Subcutaneous adipose tissue (tissue), 4 donors: ENCODE data around the gene ZKSCAN7. TPM values are rescaled to one million over a fixed set of nuclear protein-coding genes. Genes with fewer than 3 reads are reported as not detected.

ENCODE experiments used
- CTCF ChIP-seq: fragments of 450-650 bp; IDR thresholded peaks from one replicate; pipeline ENCODE4 v1.5.1; 2016; ENCODE audit warnings: low read depth, mild to moderate bottlenecking, control low read depth, antibody characterized with exemption, moderate library complexity
- total RNA-seq, 4 donors: library from RNA; depleted of rRNA; stranded (reverse); fragments of >200 nt; gene quantifications; one replicate each; pipeline ENCODE4 v1.1.0, GENCODE V29; 2016

ZKSCAN7 gene
- total RNA-seq, 4 donors from 2014 or later, result 2.6 to 4.1 (median 3.4) TPM

GRCh38 chr3:44535364-44535763, 19.6 kb upstream of the ZKSCAN7 start:
- no peak for TF ChIP-seq CTCF

GRCh38 chr3:44555723-44556122, 730 bp downstream of the ZKSCAN7 start:
- TF ChIP-seq CTCF, result no peak

- TF ChIP-seq CTCF, result no peak
These were observed 2.1 kb downstream of the ZKSCAN7 start for GRCh38 chr3:44557074-44557473.

- no peak for TF ChIP-seq CTCF
These were observed 6.1 kb downstream of the ZKSCAN7 start for GRCh38 chr3:44561076-44561475.

GRCh38 chr3:44562147-44562546, 7.2 kb downstream of the ZKSCAN7 start:
- no peak for TF ChIP-seq CTCF

GRCh38 chr3:44568561-44568960, 13.6 kb downstream of the ZKSCAN7 start:
- TF ChIP-seq CTCF, result no peak

GRCh38 chr3:44571024-44571423, 16.0 kb downstream of the ZKSCAN7 start:
- no peak for TF ChIP-seq CTCF
